IPS DF 4.7 (cell line): ENCODE measurements around the gene ABCC3.

Experiments
- DNase-seq: peaks from one replicate; pipeline ENCODE4 v3.0.0-alpha.2; 2013; ENCODE audit warnings: low spot score; ENCODE audit errors: extremely low read depth

ABCC3 gene

GRCh38 chr17:50642722-50643656 lies 8.3 kb downstream of the ABCC3 start:
- no peak for DNase-seq

- no peak for DNase-seq
Measured at GRCh38 chr17:50645748-50646682, 11.3 kb downstream of the ABCC3 start.

GRCh38 chr17:50647187-50647586 lies 12.5 kb downstream of the ABCC3 start:
- no peak for DNase-seq

- no peak for DNase-seq
Measured at GRCh38 chr17:50649042-50649908, 14.6 kb downstream of the ABCC3 start.

GRCh38 chr17:50651661-50652060 lies 17.0 kb downstream of the ABCC3 start:
- no peak for DNase-seq

GRCh38 chr17:50653738-50654137 lies 19.1 kb downstream of the ABCC3 start:
- DNase-seq: no peak

- DNase-seq: no peak
Measured at GRCh38 chr17:50656509-50656908, 21.8 kb downstream of the ABCC3 start.

GRCh38 chr17:50657054-50657453 lies 22.4 kb downstream of the ABCC3 start:
- DNase-seq: no peak

GRCh38 chr17:50657627-50658026 lies 22.9 kb downstream of the ABCC3 start:
- no peak for DNase-seq

- DNase-seq: no peak
Measured at GRCh38 chr17:50658616-50659015, 23.9 kb downstream of the ABCC3 start.

- DNase-seq: no peak
Measured at GRCh38 chr17:50659179-50659578, 24.5 kb downstream of the ABCC3 start.

GRCh38 chr17:50660042-50660886 lies 25.6 kb downstream of the ABCC3 start:
- no peak for DNase-seq

GRCh38 chr17:50660887-50661345 lies 26.2 kb downstream of the ABCC3 start:
- no peak for DNase-seq

- DNase-seq: no peak
Measured at GRCh38 chr17:50661348-50661747, 26.7 kb downstream of the ABCC3 start.

GRCh38 chr17:50661795-50662391 lies 27.2 kb downstream of the ABCC3 start:
- DNase-seq: no peak

- no peak for DNase-seq
Measured at GRCh38 chr17:50662632-50663225, 28.0 kb downstream of the ABCC3 start.

GRCh38 chr17:50663812-50664374 lies 29.2 kb downstream of the ABCC3 start:
- no peak for DNase-seq

- DNase-seq: no peak
Measured at GRCh38 chr17:50664788-50665458, 30.2 kb downstream of the ABCC3 start.
